NCI-H1436 treated with DMSO at 0.1 percent for 48 hours (cell line): ENCODE results near the gene TRUB2.
"Not testable (repeated sequence)": the region's sequence is repeated elsewhere in the genome, so short reads cannot be mapped to it uniquely, and the experiment has no call there.

Experiments used
- DNase-seq: peaks from one replicate; lab custom pipeline; 2025; lab: John Stamatoyannopoulos, UW

Gene TRUB2

GRCh38 chr9:128298535-128299482, 23.4 kb downstream of the TRUB2 start:
- DNase-seq, result no peak

- no peak for DNase-seq
Observed at GRCh38 chr9:128297221-128297773, 24.9 kb downstream of the TRUB2 start.

GRCh38 chr9:128296340-128297220, 25.7 kb downstream of the TRUB2 start:
- no peak for DNase-seq

- DNase-seq, result no peak
Observed at GRCh38 chr9:128294142-128294541, 28.1 kb downstream of the TRUB2 start.

GRCh38 chr9:128293091-128293490, 29.2 kb downstream of the TRUB2 start:
- DNase-seq, result no peak

- DNase-seq, result no peak
Observed at GRCh38 chr9:128292009-128292408, 30.2 kb downstream of the TRUB2 start.

- no peak for DNase-seq
Observed at GRCh38 chr9:128288273-128289004, 33.8 kb downstream of the TRUB2 start.

GRCh38 chr9:128286440-128286839, 35.8 kb downstream of the TRUB2 start:
- DNase-seq, result no peak

GRCh38 chr9:128285033-128285784, 37.0 kb downstream of the TRUB2 start:
- no peak for DNase-seq

- DNase-seq, result no peak
Observed at GRCh38 chr9:128282500-128282899, 39.7 kb downstream of the TRUB2 start.

- no peak for DNase-seq
Observed at GRCh38 chr9:128280084-128280622, 42.1 kb downstream of the TRUB2 start.

- DNase-seq, result not testable (repeated sequence)
Observed at GRCh38 chr9:128279088-128280073, 42.9 kb downstream of the TRUB2 start.

- no peak for DNase-seq
Observed at GRCh38 chr9:128276574-128277270, 45.5 kb downstream of the TRUB2 start.

GRCh38 chr9:128276008-128276573, 46.2 kb downstream of the TRUB2 start, which contains the start of gene SWI5:
Gene SWI5, plus strand, starts transcription at chr9:128276276.
- DNase-seq, result peak; percentile 98

- DNase-seq, result no peak
Observed at GRCh38 chr9:128275198-128276007, 46.8 kb downstream of the TRUB2 start, which contains the start of gene GOLGA2. Gene GOLGA2, minus strand, starts transcription at chr9:128276007. Its CDS starts 31 bp downstream, at chr9:128275976.

GRCh38 chr9:128274245-128274644, 48.0 kb downstream of the TRUB2 start:
- DNase-seq, result no peak

GRCh38 chr9:128271512-128271911, 50.7 kb downstream of the TRUB2 start:
- DNase-seq, result no peak
